Measurements from ENCODE around the gene STPG3. TPM values are rescaled to one million over a fixed set of nuclear protein-coding genes. Genes with fewer than 3 reads are reported as not detected.

Gene STPG3
- total RNA-seq, 1 donor from 2014 or later, result not detected

- Histone ChIP-seq H3K9ac (ENCODE audit: low read depth in 1 of 3, low read length in 3 of 3) (no peak overlapping the region), H3K4me3 (ENCODE audit: low read length in 3 of 3) (no peak overlapping the region), H3K27ac (ENCODE audit: low read depth, low read length) (no peak overlapping the region), H3K27me3 (ENCODE audit: control insufficient read depth in 3 of 3, insufficient read depth in 3 of 3, low read length in 3 of 3) (no peaks in the 10 kb centered on the region), H3K9me3 (ENCODE audit: control insufficient read depth in 3 of 3, low read length in 3 of 3) (no peaks in the 10 kb centered on the region), H3K36me3 (ENCODE audit: control insufficient read depth in 3 of 3, insufficient read depth in 3 of 3, low read length in 3 of 3) (peaks cover 0 to 2% (median 0%) of the 10 kb centered on the region in 3 donors), H3K4me1 (ENCODE audit: control insufficient read depth in 3 of 3, insufficient read depth in 3 of 3, low read length in 3 of 3) (peaks cover 8 to 27% (median 14%) of the 10 kb centered on the region in 3 donors)
Observed at GRCh38 chr9:137215196-137215986, 35.7 kb upstream of the STPG3 start.

GRCh38 chr9:137216188-137216965 is 34.7 kb upstream of the STPG3 start:
- peaks cover 8 to 27% (median 15%) of the 10 kb centered on the region in 3 donors for H3K4me1 ChIP-seq (ENCODE audit: control insufficient read depth in 3 of 3, insufficient read depth in 3 of 3, low read length in 3 of 3)
- peaks cover 0 to 2% (median 0%) of the 10 kb centered on the region in 3 donors for H3K36me3 ChIP-seq (ENCODE audit: control insufficient read depth in 3 of 3, insufficient read depth in 3 of 3, low read length in 3 of 3)
- no peak overlapping the region for H3K4me3 ChIP-seq (ENCODE audit: low read length in 3 of 3)
- no peak overlapping the region for H3K27ac ChIP-seq (ENCODE audit: low read depth, low read length)
- H3K9me3 ChIP-seq (ENCODE audit: control insufficient read depth in 3 of 3, low read length in 3 of 3), result no peaks in the 10 kb centered on the region
- H3K27me3 ChIP-seq (ENCODE audit: control insufficient read depth in 3 of 3, insufficient read depth in 3 of 3, low read length in 3 of 3), result no peaks in the 10 kb centered on the region
- H3K9ac ChIP-seq (ENCODE audit: low read depth in 1 of 3, low read length in 3 of 3), result peak overlapping the region in 1 of 3 donors; percentile 69

- H3K9ac ChIP-seq (ENCODE audit: low read depth in 1 of 3, low read length in 3 of 3), result peak overlapping the region; percentile 2 to 80 (median 69)
- H3K4me1 ChIP-seq (ENCODE audit: control insufficient read depth in 3 of 3, insufficient read depth in 3 of 3, low read length in 3 of 3), result peaks cover 8 to 27% (median 16%) of the 10 kb centered on the region in 3 donors
- H3K36me3 ChIP-seq (ENCODE audit: control insufficient read depth in 3 of 3, insufficient read depth in 3 of 3, low read length in 3 of 3), result peaks cover 0 to 2% (median 0%) of the 10 kb centered on the region in 3 donors
- peak overlapping the region; percentile 25 for H3K27ac ChIP-seq (ENCODE audit: low read depth, low read length)
- no peaks in the 10 kb centered on the region for H3K9me3 ChIP-seq (ENCODE audit: control insufficient read depth in 3 of 3, low read length in 3 of 3)
- no peaks in the 10 kb centered on the region for H3K27me3 ChIP-seq (ENCODE audit: control insufficient read depth in 3 of 3, insufficient read depth in 3 of 3, low read length in 3 of 3)
- H3K4me3 ChIP-seq (ENCODE audit: low read length in 3 of 3), result peak overlapping the region; percentile 38 to 64 (median 58)
Observed at GRCh38 chr9:137217276-137218211, 33.5 kb upstream of the STPG3 start.

- Histone ChIP-seq H3K27me3 (ENCODE audit: control insufficient read depth in 3 of 3, insufficient read depth in 3 of 3, low read length in 3 of 3) (no peaks in the 10 kb centered on the region), H3K4me3 (ENCODE audit: low read length in 3 of 3) (peak overlapping the region in 1 of 3 donors; percentile 58), H3K9ac (ENCODE audit: low read depth in 1 of 3, low read length in 3 of 3) (peak overlapping the region in 2 of 3 donors; percentile 8 to 80), H3K9me3 (ENCODE audit: control insufficient read depth in 3 of 3, low read length in 3 of 3) (no peaks in the 10 kb centered on the region), H3K4me1 (ENCODE audit: control insufficient read depth in 3 of 3, insufficient read depth in 3 of 3, low read length in 3 of 3) (peaks cover 14 to 34% (median 22%) of the 10 kb centered on the region in 3 donors), H3K27ac (ENCODE audit: low read depth, low read length) (no peak overlapping the region), H3K36me3 (ENCODE audit: control insufficient read depth in 3 of 3, insufficient read depth in 3 of 3, low read length in 3 of 3) (peaks cover 0 to 2% (median 0%) of the 10 kb centered on the region in 3 donors)
Observed at GRCh38 chr9:137218212-137218753, 32.8 kb upstream of the STPG3 start.

GRCh38 chr9:137218754-137219271 is 32.3 kb upstream of the STPG3 start:
- no peak overlapping the region for H3K4me3 ChIP-seq (ENCODE audit: low read length in 3 of 3)
- no peaks in the 10 kb centered on the region for H3K9me3 ChIP-seq (ENCODE audit: control insufficient read depth in 3 of 3, low read length in 3 of 3)
- H3K27ac ChIP-seq (ENCODE audit: low read depth, low read length), result no peak overlapping the region
- H3K4me1 ChIP-seq (ENCODE audit: control insufficient read depth in 3 of 3, insufficient read depth in 3 of 3, low read length in 3 of 3), result peaks cover 16 to 34% (median 22%) of the 10 kb centered on the region in 3 donors
- peak overlapping the region in 2 of 3 donors; percentile 8 to 80 for H3K9ac ChIP-seq (ENCODE audit: low read depth in 1 of 3, low read length in 3 of 3)
- H3K36me3 ChIP-seq (ENCODE audit: control insufficient read depth in 3 of 3, insufficient read depth in 3 of 3, low read length in 3 of 3), result peaks cover 0 to 2% (median 0%) of the 10 kb centered on the region in 3 donors
- H3K27me3 ChIP-seq (ENCODE audit: control insufficient read depth in 3 of 3, insufficient read depth in 3 of 3, low read length in 3 of 3), result no peaks in the 10 kb centered on the region

- Histone ChIP-seq H3K4me3 (ENCODE audit: low read length in 3 of 3) (no peak overlapping the region), H3K27me3 (ENCODE audit: control insufficient read depth in 3 of 3, insufficient read depth in 3 of 3, low read length in 3 of 3) (no peaks in the 10 kb centered on the region), H3K4me1 (ENCODE audit: control insufficient read depth in 3 of 3, insufficient read depth in 3 of 3, low read length in 3 of 3) (peaks cover 20 to 43% (median 27%) of the 10 kb centered on the region in 3 donors), H3K27ac (ENCODE audit: low read depth, low read length) (no peak overlapping the region), H3K36me3 (ENCODE audit: control insufficient read depth in 3 of 3, insufficient read depth in 3 of 3, low read length in 3 of 3) (peaks cover 0 to 2% (median 0%) of the 10 kb centered on the region in 3 donors), H3K9ac (ENCODE audit: low read depth in 1 of 3, low read length in 3 of 3) (no peak overlapping the region), H3K9me3 (ENCODE audit: control insufficient read depth in 3 of 3, low read length in 3 of 3) (no peaks in the 10 kb centered on the region)
Observed at GRCh38 chr9:137219757-137220316, 31.2 kb upstream of the STPG3 start.

- H3K4me3 ChIP-seq (ENCODE audit: low read length in 3 of 3), result no peak overlapping the region
- H3K9ac ChIP-seq (ENCODE audit: low read depth in 1 of 3, low read length in 3 of 3), result no peak overlapping the region
- H3K36me3 ChIP-seq (ENCODE audit: control insufficient read depth in 3 of 3, insufficient read depth in 3 of 3, low read length in 3 of 3), result peaks cover 0 to 2% (median 0%) of the 10 kb centered on the region in 3 donors
- H3K4me1 ChIP-seq (ENCODE audit: control insufficient read depth in 3 of 3, insufficient read depth in 3 of 3, low read length in 3 of 3), result peaks cover 20 to 43% (median 27%) of the 10 kb centered on the region in 3 donors
- H3K9me3 ChIP-seq (ENCODE audit: control insufficient read depth in 3 of 3, low read length in 3 of 3), result no peaks in the 10 kb centered on the region
- no peak overlapping the region for H3K27ac ChIP-seq (ENCODE audit: low read depth, low read length)
- no peaks in the 10 kb centered on the region for H3K27me3 ChIP-seq (ENCODE audit: control insufficient read depth in 3 of 3, insufficient read depth in 3 of 3, low read length in 3 of 3)
Observed at GRCh38 chr9:137220317-137221094, 30.6 kb upstream of the STPG3 start.

GRCh38 chr9:137221095-137221505 is 30.0 kb upstream of the STPG3 start:
- Histone ChIP-seq H3K9me3 (ENCODE audit: control insufficient read depth in 3 of 3, low read length in 3 of 3) (no peaks in the 10 kb centered on the region), H3K4me3 (ENCODE audit: low read length in 3 of 3) (no peak overlapping the region), H3K27me3 (ENCODE audit: control insufficient read depth in 3 of 3, insufficient read depth in 3 of 3, low read length in 3 of 3) (peaks cover 0 to 2% (median under 1%) of the 10 kb centered on the region in 3 donors), H3K27ac (ENCODE audit: low read depth, low read length) (no peak overlapping the region), H3K9ac (ENCODE audit: low read depth in 1 of 3, low read length in 3 of 3) (no peak overlapping the region), H3K4me1 (ENCODE audit: control insufficient read depth in 3 of 3, insufficient read depth in 3 of 3, low read length in 3 of 3) (peaks cover 20 to 43% (median 27%) of the 10 kb centered on the region in 3 donors), H3K36me3 (ENCODE audit: control insufficient read depth in 3 of 3, insufficient read depth in 3 of 3, low read length in 3 of 3) (no peaks in the 10 kb centered on the region)
